Right renal cortex interstitium (tissue), 3 donors: Measurements from ENCODE around the gene TAF15. TPM values are rescaled to one million over a fixed set of nuclear protein-coding genes. Genes with fewer than 3 reads are reported as not detected.

Experiments
- DNase-seq, 3 donors: peaks; one replicate each; pipeline ENCODE4 v3.0.0-alpha.2; 2013; ENCODE audit warnings: low read depth in 3 of 3, low spot score in 2 of 3
- polyA plus RNA-seq, 3 donors: library from polyadenylated mRNA; unstranded; fragments of 120-200 nt; gene quantifications; one replicate each; pipeline ENCODE4 v1.2.1, GENCODE V29; 2013; ENCODE audit not compliant: insufficient read length in 3 of 3

Gene TAF15
- 100 to 1,000 TPM; 223 to 239 (median 239) TPM for polyA plus RNA-seq

GRCh38 chr17:35808962-35809854 lies at the start of gene TAF15:
TAF15 (plus strand) TSS chr17:35809484; CDS start chr17:35809570, 86 bp downstream.
- DNase-seq: peak; percentile 91 to 95 (median 95)

- DNase-seq: no peak
These were observed 48.7 kb upstream of the TAF15 start, which contains the start of gene C17orf50 for GRCh38 chr17:35760587-35760986. C17orf50 (plus strand) TSS chr17:35760887; CDS start chr17:35760942, 55 bp downstream.

DNA sequence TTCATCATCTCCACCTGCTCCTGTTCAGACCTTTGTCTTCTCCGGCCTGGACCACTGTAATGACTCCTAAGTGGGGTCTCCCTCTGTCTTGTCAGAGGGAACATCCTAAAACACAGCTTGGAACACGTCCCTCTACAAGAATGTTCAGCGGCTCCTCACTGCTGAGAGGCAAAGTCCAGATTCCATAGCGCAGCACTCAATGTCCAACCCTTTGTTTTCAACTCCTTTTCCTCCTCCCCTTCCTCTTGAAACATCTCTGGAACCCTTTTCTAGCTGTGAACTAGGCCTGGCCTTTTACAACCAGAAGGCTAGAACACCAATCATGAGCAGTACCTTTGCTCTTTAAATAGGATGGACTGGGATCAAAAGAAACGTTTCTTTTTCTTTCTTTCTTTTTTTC lies 47.7 kb upstream of the TAF15 start:
- no peak for DNase-seq

- no peak for DNase-seq
These were observed 45.5 kb upstream of the TAF15 start for GRCh38 chr17:35763767-35764122.

DNA sequence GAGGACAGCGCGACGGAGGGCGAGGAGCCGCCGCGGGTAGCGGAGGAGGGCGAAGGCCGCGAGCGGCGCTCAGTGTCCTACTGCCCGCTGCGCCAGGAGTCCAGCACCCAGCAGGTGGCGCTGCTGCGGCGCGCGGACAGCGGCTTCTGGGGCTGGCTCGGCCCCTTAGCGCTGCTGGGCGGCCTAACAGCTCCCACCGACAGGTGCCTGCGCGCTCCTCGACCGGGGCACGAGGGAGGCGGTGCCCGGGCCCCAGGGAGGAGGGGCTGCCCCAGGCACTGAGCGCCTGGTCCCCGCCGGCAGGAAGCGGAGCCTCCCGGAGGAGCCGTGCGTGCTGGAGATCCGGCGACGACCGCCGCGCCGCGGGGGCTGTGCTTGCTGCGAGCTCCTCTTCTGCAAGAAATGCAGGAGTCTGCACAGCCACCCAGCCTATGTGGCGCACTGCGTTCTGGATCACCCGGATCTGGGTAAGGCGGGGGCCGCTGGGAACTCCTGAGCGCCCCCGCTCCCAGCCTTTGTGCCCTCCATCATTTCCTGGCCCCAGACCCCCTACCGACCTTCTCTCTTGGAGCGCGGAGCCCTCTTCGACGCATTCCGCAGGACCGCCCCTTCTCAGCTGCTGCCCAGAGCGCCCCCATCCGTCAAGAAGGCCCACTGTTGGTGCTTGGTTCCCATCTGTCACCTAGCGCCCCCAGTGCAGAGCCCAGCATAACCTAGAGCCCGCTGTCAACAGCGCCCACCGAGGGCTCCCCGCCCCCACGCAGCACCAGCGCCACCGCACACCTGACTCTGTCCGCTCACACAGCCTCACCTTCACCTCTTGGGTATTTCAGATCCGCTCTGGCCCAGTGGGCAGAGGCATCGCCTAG lies 44.9 kb upstream of the TAF15 start:
- peak; percentile 74 to 85 (median 78) for DNase-seq

DNA sequence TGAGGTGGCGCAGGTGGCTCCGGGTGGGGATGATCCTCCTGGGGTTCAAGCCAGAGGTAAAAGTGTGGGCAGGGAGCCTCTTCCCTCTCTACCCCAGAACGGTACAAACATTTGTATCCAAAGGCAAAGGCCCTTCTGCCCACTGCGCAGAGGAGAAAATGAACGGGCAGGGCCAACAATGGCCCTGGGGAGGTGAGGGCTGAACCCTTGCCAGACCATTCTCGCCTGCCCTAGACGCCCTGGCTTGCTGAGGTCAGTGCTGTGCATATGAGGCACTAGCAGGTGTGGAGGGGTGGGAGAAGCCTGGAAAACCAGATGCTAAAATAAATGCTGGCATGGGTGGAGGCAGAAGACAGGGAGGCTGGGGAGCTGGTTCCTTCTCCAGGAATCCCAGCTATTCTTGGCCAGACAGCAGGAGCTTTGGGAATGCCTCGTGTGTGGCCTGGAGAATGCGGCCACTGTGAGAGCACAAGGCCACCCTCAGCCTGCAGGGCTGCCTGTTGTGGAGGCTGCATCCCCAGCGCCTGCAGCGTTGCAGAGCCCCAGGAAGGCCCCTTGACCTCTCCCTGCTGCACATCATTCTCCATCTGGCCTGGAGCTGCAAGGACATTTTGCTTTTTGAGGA lies 44.1 kb upstream of the TAF15 start:
- DNase-seq: no peak

- DNase-seq: no peak
These were observed 43.4 kb upstream of the TAF15 start for GRCh38 chr17:35765756-35766488.

- no peak for DNase-seq
These were observed 42.8 kb upstream of the TAF15 start for GRCh38 chr17:35766489-35766877.

- DNase-seq: no peak
These were observed 42.3 kb upstream of the TAF15 start for GRCh38 chr17:35766903-35767510.

- no peak for DNase-seq
These were observed 40.5 kb upstream of the TAF15 start for GRCh38 chr17:35768797-35769196.

DNA sequence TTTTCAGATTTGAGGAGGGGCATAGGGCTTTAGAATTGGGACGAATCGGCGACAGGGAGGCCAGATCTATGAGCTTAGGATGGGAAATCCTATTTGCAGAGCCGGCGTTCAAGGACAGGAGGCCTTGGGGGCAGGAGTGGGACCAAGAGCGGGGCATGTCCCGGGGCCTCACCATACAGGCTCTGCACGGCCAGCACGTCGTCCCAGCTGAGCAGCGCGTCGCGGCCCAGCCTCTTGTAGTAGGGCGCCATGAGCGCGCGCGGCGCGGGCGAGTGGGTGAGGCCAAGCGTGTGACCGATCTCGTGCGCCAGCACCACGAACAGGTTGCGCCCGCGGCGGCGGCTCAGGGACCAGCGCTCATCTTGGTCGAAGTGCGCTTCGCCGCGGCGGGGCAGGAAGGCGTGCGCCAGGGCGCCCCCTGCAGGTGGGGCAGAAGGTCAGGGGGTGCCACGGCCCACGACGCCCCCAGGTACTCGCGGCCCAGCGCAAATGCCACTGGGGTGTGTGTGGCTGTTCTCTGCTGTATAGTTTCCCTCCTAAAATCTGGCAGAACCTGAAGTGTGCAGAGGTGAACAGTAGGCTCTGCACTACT lies 39.3 kb upstream of the TAF15 start:
- DNase-seq: no peak

- DNase-seq: no peak
These were observed 36.2 kb upstream of the TAF15 start for GRCh38 chr17:35773129-35773528.

DNA sequence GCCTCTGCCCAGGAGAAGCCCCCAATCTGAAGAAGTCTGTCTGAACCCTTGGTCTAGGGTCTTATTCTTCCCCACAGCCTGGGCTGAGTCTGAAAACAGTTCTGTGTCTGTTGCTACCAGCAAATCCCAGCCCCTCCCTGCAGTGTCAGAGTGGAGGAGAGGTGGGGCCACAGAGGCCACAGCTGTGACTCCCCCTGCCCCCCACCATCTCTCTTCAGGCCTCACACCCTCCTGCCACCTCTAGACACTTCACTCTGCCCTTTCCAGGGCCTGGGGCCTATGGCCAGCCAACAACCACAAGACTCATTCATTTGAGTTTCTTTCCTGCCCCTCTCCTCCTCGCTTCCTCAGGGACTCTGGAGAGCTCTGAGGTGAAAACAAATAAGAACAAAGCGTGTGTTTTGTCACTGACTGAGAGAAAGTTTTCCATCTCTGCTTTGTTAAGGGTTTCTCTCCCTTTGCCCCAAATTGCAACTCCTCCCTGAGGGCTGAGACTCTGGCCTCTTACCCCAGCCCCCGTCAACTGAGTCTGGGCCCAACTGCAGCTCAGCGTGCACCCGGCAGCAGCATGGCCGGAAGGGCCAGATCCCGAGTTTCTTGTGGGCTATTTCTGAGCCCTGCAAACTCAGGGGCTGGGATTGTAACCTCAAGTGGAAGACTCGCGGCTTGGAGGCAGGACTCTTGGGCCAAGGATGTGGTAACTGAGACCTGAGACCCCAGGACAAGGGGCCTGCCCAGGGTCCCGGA lies 35.4 kb upstream of the TAF15 start:
- DNase-seq: no peak

DNA sequence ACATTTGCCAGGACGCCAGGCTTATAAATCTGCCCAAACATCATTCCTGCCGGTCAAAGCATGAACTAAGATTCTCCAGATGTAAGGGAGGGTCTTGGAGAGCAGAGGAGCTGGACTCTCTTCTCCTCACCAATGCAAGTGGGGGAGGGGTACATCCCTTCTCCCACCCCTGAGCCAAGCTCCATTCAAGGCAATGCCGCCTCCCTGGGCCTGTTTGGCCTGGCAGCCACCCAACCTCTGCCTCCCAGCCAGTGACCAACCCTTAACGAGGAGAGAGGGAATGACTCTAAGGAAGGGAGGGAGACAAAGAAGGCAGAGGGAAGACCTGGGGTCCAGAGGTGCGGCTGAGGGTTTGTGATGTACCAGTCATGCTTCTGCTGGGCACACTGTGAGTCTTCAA lies 34.8 kb upstream of the TAF15 start:
- no peak for DNase-seq

- no peak for DNase-seq
These were observed 34.2 kb upstream of the TAF15 start for GRCh38 chr17:35775039-35775438.

GRCh38 chr17:35775583-35775982 lies 33.7 kb upstream of the TAF15 start:
- DNase-seq: no peak

- no peak for DNase-seq
These were observed 30.6 kb upstream of the TAF15 start for GRCh38 chr17:35778641-35779196.

DNA sequence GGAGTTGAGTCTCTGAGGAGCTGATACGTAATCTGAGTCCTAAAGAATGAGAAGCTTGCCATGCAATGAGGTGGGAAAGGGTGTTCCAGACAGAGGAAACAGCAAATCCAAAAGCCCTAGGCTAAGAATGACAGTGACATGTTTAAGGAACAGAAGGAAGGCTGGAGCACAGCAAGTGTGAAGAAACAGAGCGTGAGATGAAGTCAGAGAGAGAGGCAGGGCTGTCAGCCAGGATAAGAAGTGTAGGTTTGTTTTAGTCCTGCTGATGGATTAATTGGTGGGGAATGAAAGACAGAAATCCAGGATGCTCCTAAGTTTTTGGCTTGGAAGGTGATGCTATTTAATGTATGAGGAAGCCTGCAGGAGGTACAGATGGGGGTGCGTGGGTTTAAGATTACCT lies 28.3 kb upstream of the TAF15 start:
- DNase-seq: no peak

- DNase-seq: no peak
These were observed 24.4 kb upstream of the TAF15 start for GRCh38 chr17:35784895-35785294.
